Dermis blood vessel endothelial cell (primary cell): ENCODE data around the gene CST9. TPM values are rescaled to one million over a fixed set of nuclear protein-coding genes. Genes with fewer than 3 reads are reported as not detected.
"Not testable (repeated sequence)": the region's sequence is repeated elsewhere in the genome, so short reads cannot be mapped to it uniquely, and the experiment has no call there.

Experiments used
- DNase-seq: peaks from one replicate; pipeline ENCODE4 v3.0.0; 2010
- total RNA-seq: library from RNA; depleted of rRNA; stranded (reverse); fragments of >200 nt; gene quantifications from 2 replicates; pipeline ENCODE4 v1.2.3, GENCODE V29; 2014

The CST9 gene
- total RNA-seq, 1 donor from 2014 or later: not detected

DNA sequence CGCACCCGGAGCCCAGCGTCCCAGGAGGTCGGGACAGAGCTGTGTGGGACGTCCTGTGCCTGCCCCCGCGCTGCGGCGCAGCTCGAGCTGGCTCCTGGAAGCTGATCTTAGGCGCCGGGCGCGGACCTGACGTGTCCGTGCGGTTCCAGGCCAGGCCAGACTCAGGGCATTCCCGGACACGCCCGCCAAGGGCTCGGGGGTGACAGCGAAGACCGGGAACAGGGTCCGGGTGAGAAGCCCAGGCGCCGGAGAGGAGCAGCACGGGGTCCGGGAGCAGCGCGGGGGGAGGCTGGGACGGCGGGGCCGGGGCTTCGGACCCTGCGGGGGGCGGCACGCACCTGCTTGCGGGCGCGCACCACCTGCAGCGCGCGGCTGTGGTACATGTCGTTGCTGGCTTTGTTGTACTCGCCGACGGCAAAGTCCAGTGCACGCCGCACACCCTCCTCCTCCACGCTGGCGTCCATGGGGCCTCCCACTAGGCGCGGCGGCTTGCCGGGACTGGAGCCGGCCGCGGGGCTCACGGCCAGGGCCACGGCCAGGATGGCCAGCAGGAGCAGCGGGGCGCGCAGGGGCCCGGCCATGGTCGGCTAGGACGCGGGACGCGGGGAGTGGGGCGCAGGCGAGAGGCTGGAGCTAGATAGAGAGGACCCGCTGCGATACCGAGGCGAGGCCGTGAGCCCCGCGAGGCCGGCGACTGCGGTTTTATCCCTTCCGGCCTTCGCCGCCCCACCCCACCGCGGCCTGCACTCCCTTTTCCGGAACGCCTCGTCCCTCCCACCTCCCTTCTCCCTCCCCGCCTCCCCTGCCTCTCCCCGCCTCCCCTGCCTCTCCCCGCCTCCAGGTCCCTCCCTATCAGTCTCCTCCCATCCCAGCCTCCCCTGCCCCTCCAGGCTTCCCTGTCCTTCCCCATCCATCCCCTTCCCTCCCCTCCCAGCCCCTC is 31.8 kb upstream of the CST9 start, which contains the start of gene CST3:
TSS of gene CST3 (minus strand) at position 674 of the 940 bp plus-strand sequence. CDS start at position 581, 93 bp downstream.
- peak; percentile 89 for DNase-seq

DNA sequence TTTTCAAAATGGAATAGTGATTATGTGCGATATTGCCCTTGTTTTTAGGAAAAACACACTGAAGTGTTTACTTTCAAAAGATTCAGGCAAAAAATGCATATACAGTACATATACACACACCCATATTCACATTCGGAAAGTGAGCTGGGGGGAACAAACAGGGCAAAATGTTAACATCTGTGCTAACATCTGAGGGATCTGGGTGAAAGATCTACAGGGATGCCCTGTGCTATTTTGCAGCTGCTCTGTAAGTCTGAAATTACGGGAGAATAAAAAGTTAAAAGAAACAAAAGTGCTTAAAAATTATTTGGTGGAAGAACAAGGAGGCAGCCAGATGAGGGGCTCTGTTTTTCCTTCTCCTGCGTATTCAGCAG is 31.2 kb upstream of the CST9 start:
- DNase-seq: no peak

DNA sequence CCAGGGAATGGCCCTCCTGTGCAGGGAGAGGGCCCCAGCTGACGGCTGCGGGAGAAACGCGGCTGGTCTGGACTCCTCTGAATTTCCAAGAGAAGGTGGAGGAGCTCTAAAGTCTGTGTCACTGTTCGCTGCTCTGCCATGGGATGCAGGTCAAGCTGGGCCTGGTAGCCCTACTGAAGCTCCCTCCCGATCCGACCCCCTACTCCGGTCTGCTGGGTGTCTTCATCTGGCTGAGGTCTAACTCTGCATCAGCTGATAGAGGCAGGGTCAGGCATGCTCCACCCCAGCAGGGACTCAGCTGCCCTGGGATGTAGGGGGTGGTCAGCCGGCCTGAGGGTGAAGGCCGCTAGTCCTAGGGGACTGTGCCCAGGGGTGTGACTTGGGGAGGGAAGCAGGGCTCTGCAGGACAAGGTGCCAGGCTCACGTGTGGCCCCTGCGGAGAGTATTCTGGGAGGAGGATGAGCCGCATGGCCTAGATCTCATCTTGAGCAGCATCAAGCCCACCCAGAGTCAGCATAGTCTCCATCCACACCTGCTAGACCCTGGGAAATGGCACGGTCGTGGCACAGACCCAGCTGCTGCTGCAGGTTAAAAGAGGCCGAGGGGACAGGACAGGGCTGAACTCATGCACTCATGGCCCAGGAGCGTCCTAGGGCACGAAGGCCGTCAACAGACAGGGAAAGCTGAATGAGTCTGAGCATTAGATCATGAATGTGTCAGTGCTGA is 30.6 kb upstream of the CST9 start:
- DNase-seq: peak; percentile 16

DNA sequence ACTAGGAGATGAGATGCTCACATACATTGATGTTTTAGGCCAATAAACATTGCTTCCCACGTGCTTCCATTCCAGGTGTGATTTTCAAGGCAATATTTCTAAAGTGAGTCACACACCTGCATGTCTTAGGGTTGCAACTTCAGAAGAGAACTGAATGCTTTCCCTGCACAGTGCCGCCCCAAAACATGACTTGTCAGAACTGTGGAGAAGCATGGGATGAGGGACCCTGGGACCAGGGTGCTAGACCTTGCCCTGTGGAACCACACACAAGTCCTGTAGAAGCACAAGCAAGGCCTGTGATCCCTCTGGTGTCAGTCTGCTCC is 30.0 kb upstream of the CST9 start:
- DNase-seq: not testable (repeated sequence)

DNA sequence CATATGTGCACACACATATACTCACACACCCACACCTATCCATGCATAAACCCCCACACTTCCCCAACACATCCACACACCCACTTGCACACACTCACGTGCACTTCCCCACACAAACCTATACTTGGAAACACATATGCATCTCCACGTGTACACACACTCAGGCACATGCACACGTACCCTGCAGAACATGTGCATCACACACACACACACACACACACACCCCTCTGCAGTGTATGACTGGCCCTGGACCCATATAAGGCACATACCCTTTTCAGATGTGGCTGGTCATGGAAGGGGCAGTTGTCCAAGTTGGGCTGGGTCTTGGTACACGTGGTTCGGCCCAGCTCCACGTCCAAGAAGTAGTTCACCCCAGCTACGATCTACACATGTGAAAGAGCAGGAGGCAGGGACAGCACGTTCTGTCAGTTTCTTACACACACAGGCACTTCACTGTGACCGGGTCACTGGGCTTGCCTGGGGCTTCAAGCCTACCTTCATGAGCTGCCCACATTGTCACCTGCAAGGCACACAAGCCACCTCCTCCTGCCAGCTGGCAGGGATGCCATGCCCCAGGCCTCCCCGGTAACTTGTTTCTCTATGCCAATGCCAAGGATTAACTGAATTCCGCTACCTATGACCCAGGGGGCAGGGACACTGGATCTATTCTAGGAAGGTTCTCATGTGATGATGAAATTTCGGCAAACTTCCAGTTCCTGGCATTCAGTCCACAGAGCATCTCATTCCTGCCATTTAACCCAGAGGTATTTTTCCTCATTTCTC is 29.5 kb upstream of the CST9 start:
- DNase-seq: no peak

DNA sequence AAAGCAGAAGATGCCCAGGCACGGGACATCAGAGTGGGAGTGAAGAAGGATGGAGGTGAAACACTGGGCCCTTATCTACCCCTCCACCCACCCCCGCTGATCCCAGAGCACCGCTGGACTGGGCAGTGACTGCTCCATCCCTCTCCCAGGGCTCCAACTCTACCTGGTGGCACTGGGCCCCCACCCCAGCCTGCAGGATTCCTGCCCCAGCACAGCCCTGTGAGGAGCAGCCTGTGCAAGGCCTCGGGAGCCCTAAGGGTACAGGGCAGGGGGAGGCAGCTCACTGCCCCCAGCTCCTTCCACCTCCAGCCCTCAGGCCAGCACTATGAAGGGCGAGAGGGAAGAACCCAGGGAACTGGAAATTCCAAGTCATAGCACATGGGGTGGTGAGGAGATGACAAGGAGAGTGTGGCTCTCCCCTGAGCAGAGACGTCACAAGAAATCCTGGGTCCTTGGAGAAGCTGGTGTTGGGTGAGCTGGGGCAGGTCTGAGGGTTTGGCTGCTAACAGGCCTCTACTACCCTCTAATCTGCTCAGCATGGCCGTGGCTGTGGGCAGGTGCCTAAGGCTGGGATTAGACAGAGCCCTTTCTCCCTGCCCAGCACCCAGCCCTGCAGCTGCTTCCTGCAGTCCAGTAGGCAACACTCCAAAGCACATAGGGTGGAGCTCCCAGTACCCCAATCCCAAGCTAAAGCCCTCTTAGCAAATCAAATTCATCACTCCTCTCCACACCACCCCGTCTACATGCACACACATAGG is 28.5 kb upstream of the CST9 start:
- no peak for DNase-seq

DNA sequence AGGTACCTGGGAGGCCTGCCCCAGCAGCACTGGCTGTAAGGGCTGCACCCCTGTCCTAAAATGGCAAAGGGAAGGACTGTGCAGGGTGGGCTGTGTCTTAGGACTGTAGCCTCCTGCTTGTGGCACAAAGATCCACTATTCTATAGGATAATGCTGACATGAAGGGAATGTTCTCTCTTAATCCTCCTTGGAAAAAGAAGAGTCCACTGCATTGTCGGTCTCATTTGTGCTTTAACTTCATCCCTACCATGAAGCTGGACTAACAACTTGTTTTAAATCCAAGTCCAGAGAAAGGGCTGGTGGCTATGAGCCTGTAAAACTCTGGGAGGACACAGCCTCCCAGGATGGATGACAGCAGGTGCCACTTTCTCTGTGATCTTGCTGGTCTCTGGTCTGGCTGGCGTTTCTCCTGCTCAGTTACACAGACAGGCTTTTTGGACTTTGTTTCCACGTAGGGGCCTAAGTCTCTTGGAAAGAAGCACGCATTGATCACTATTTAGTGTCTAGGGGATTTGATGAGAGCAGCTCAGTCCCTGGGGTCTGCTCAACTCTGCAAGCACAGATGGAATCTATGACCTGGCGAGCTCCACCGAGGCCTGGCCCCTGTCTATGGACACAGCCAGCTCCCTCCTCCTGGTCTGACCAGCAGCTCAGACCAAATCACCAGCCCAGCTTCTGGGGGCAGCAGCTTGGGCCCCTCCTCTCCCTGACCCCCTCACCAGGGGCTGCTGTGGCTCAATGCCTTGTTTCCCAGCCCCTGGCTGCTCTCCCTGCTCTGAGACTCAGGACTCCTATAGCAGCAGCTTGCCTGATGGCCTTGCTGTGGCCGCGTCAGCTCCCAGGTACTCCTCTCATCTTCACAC is 27.2 kb upstream of the CST9 start:
- no peak for DNase-seq

DNA sequence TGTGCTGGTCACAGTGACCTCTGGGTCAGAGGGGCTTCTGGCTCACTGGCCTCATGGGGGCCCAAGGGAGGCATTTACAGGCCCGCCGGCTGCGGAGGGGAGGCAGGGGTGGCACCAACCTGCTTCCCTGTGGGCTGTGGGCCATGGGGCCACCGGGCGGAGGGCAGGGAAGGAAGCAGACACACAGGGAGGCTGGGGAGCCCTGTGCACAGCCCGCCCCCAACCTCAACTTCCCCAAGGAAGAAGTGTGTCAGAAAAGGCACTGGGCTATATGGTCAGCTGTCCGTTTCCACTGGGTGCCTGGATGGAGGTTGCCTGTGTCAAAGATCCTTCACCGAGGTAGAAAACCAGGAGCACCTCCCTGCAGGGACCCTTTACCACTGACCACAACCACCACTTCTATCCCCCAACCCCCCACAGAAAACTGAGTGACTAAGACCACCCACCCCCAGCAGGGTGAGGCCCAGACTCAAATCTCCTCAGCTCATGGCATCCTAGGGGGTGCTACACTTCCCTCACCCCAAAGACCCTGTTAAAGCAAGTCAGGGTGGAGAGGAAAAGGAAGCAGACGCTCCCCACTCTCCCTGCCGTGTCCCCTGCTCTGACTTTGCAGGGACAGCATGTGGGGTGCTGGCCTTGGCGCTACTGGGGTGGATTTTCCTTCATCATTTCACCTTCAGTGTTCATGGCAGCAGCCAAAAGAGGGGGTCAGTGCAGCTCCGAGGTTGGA is 26.4 kb upstream of the CST9 start:
- no peak for DNase-seq

DNA sequence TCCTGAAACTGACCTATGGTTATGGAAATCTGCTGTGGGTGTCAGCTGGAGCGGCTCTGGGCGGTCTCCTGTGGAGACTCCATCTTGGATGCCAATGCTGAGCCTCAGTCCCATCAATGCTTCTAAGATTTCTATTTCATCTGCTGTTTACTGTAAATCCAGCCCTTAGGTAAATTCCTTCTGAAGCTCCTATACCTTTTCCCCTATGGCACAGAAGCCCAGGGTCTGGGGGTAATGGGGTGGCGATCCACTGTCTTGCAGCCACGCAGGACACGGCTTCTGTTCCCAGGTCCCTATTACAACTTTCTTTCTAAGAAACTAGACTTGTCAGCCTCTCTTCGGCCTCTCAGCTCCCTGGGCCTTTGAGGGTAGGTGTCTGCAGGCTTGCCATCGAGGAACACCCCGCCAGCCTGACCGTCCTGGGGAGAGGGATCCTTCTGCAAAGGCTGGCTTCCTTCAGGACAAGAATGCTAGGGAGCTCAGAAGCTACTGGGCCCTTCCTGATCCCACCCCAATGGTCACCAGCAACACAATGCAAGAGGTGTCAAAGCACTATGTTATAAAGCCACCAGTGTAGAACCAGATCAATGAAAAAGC is 25.6 kb upstream of the CST9 start:
- no peak for DNase-seq

DNA sequence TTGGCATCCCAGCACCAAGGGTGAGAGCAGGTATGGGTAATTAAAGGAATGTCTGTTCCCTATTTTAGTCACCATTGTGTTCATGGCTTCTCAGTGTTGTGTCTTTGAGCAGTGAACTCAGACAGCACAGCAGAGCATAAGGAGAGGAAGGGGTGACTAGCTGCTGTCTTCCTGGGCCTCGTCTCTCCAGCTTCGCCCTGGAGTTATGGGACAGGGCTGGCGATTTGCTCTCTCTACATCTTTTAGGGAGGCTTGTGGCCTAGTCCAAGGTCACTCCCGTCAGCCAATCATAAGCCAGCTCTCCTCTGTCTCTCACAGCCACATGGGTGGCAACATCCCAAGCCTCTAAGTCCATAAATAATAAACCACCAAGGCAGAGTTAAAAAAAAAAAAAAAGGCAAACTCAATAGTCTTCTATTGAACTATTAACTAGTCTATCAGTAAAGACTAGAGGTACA is 24.7 kb upstream of the CST9 start:
- no peak for DNase-seq

DNA sequence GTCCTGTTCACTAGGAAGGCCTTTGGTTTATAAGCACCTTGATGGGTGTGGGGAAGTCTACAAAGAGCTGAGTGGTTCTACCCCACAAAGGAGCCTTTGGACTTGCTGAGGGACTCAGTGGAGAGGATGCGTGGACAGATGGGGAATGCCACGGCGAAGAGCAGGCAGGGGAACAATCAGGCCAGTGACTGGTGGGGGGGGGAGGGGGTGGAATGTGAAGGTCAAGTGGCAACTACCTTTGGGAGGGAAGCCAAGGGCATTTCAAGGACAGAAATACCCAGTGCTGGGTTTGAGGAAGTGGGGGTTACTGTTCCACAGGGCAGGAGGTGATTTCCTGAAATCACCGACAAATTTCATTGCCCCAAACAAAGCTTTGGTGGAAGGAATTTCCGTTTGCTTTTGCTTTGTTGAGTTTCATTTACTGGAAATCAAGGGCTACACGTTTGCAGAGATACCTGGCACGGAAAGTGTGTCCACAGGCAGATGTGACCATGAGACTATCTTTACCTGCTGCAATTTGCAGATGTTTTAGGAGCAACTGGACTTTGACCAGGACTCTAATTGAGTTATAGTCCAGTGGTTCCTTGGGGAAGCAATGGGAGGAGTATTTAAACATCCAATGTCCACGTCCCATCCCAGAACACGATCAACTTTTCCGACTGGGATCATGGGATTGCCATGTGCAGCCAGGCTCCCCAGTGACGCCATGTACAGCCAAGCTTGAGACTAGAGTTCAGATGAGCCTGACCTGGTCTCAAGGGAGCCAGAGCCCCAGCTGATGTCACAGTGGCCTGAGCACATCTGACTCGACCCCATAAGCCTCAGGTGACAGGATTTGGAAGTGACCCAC is 24.1 kb upstream of the CST9 start:
- peak; percentile 48 for DNase-seq

DNA sequence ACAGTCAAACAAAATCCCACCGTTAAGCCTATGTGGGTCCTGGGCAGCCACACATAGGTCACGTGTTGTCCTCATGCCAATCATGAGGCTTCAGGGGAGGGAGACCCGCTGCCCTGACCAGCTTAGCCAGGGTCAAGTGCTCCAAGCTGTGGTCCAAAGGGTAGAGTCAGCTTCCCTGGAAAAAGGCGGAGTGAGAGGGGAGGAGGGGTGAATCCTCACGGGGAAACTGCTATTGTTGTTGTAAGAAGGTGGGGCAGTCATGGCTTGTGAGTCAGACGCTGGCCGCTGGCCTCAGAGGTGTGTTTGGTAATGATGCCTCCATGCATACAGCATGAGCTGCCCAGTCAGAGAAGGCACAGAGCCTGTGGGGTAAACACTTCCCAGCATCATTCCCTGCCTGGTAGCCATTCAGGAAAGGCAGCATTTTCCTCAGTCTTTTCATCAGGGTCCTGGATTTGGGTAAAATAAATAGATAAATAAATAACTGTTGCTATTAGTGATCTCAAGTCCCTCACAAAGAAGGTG is 23.4 kb upstream of the CST9 start:
- DNase-seq: peak; percentile 93

DNA sequence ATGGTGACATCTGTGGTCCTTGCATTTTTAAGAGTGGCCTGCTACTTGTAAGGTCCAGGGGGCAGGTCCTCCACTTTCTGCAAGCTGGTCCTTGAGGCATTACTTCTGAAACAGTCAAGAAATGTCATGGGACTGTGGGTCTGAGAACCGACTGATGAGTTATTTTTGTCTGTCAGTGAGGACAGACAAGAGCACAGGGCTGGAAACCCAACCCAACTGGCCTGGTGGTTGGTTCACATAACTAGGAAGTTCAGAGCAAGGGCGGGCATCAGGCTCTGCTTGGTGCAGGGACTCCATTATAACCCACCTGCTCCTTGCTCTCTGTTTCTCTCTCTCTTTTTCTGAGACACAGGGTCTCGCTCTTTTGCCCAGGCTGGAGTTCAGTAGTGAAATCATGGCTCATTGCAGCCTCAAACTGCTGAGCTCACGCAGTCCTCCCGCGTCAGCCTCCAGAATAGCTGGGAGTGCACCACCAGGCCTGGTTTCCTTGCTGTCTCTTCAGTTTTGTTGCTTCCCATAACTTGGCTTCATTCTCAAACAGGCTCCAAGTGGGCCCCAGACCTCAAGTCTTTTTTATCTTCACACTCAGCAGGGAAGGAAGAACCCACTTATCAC is 22.8 kb upstream of the CST9 start:
- DNase-seq: no peak

DNA sequence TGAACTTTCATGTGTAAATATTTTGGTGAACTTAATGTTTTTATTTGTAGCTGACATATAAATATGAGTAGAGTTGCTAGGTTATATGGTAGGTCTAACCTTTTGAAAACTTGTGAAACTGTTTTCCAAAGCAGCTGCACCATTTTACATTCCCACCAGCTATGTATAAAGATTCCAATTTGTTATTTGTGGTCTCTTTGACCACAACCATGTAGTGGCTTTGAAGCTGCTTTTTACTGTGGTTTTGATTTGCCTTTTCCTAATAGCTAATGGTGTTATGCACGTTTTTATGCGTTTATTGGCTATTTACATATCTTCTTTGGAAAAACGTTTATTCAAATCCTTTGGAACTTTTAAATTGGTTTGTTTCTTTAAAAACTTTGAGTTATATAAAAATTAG is 21.8 kb upstream of the CST9 start:
- no peak for DNase-seq

DNA sequence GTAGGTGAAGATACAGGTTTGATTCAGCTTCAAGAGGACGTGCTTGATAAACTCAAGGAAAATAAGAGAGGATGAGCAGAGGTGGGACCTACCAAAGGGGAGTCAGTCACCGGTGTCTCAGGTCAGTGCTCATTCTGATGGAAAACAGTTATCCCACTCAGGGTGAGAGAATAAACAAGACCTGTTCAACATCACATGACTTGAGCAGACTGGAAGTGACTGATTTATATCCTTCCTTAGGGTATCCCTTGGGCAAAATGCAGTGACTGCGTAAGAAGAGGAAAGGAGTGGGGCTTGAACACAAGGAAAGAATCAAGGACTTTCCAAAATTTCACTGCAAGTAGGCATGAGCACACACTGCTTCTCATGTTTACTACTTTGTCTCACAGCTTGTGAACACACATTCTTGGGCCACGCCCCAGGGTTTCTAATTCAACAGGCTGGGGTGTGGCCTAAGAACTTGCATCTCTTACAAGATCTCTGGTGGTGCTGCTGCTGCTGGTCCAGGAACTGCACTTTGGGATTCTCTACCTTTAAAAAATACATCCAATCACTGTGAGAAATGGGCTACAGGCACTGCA is 20.4 kb upstream of the CST9 start:
- no peak for DNase-seq

DNA sequence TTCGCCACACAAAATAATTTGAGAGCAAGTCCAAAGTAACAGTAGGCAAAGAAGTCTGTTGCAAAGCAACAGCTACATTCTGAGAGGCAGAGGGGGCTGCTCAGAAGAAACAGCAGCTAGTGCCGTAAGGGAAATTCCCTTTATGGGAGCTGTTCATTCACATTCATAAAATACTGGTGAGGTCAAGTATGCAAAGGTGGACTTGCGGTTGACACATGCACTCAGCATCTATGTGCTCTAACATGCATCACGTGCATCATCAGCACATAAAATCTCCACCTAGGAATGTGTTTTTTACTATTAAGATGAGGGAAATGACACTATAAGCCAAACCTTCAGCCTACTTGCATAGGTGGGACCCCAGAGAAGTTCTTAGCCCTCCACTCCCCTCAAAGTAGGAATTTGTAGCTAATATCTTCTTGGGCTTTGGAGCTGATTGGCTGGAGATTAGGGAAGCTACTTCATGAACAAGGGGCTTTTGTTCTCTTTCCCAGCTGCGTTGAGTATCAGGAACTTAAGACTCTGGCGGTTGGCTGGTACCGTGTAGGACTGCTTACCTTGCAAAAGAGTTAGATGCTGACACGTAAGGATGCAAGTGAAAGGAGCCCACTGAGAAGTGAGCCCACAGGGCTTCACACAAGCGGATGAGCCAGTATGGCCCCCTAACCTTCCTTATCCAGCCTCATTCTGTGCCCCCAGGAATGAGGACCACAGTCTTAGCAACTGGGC is 19.7 kb upstream of the CST9 start:
- no peak for DNase-seq

DNA sequence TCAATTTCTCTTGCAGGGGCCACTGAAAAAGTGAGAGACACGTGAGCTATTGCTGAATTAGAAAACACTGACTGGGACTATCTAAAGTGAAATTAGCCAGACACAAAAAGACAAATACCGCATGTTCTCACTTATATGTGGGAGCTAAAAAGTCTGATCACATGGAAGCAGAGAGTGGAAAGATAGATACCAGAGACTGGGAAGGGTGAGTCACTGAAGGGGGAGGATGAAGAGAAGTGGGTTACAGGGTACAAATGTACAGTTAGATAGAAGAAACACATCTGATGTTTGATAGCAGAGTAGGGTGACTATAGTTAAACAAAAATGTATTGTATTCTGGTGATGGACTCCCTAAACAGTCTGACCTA is 18.6 kb upstream of the CST9 start:
- no peak for DNase-seq
